GM18507 (cell line): ENCODE results near the gene MRPL34.

Experiments used
- DNase-seq: peaks from one replicate; pipeline ENCODE4 v3.0.0; 2011; ENCODE audit warnings: low read depth; ENCODE audit not compliant: insufficient read length; ENCODE audit errors: extremely low spot score
- FAIRE-seq: peaks from 2 replicates; lab custom pipeline; 2011; peaks lifted over from hg19 to GRCh38; lab: Jason Lieb, UNC

Gene MRPL34

GRCh38 chr19:17306285-17306714 is 628 bp downstream of the MRPL34 start:
- DNase-seq = no peak
- FAIRE-seq = no peak

DNA sequence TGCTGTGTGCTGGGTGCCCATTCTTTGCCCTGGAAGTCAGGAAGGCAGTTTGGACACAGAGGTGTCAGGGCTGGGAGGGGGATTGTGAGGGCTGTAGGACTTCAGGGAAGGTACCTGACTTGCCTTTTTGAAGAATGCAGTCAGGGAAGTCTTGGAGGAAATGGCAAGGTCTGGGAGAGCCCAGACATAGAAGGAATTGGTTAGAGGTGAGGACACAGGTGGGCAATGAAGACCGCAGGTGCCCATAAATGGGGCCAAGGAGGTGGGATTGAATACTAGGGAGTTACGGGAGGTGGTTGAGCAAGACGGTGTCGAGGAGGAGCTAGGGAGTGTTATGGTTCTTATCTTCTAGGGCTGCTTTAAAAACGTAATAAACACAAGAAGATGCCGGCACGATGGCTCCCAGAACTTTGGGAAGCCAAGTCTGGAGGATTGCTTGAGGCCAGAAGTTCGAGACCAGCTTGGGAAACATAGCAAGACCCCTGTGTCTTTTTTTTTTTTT is 2.3 kb downstream of the MRPL34 start:
- FAIRE-seq = no peak
- DNase-seq = no peak

GRCh38 chr19:17309198-17309964 is 3.7 kb downstream of the MRPL34 start, which contains the start of gene DDA1:
Gene DDA1 (plus strand): TSS chr19:17309563. CDS start chr19:17309655, 92 bp downstream.
- FAIRE-seq (peak; percentile 100), DNase-seq (peak; percentile 98)

GRCh38 chr19:17309965-17310461 is 4.3 kb downstream of the MRPL34 start:
- FAIRE-seq = peak; percentile 38
- DNase-seq = no peak

DNA sequence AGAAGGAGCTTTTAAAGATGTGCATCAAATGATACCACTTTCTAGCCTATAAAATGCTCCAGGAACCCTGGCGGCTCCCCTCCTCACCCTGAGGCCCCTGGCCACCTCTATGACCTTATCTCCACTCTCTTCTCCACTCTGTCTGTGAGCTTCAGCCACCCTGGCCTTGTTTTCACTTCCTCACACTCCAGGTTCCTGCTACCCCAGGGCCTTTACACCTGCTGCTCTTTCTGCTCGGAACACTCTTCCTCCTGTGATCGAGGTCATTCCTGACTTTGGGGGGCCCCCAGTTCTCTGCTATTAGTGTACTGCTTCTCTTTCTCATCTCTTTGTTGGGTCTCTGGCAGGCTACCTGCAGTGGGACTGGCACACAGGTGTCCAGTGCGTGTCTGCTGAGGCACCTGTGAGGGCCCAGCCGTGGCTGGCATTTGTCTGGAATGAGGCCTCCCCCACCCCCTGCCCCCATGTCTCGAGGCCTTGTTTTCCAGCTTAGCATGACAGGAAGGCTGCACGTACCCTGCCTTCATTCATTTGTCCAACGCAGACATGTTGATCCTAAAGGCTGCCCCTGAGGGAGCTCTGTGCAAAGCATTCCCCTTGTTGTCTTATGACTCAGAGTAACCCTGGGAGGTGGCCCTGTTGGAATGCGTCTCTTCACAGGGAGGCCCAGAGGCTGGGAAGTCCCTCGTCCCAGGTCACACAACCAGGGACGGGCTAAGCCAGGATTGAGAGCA is 6.0 kb downstream of the MRPL34 start:
- no peak for DNase-seq
- no peak for FAIRE-seq

DNA sequence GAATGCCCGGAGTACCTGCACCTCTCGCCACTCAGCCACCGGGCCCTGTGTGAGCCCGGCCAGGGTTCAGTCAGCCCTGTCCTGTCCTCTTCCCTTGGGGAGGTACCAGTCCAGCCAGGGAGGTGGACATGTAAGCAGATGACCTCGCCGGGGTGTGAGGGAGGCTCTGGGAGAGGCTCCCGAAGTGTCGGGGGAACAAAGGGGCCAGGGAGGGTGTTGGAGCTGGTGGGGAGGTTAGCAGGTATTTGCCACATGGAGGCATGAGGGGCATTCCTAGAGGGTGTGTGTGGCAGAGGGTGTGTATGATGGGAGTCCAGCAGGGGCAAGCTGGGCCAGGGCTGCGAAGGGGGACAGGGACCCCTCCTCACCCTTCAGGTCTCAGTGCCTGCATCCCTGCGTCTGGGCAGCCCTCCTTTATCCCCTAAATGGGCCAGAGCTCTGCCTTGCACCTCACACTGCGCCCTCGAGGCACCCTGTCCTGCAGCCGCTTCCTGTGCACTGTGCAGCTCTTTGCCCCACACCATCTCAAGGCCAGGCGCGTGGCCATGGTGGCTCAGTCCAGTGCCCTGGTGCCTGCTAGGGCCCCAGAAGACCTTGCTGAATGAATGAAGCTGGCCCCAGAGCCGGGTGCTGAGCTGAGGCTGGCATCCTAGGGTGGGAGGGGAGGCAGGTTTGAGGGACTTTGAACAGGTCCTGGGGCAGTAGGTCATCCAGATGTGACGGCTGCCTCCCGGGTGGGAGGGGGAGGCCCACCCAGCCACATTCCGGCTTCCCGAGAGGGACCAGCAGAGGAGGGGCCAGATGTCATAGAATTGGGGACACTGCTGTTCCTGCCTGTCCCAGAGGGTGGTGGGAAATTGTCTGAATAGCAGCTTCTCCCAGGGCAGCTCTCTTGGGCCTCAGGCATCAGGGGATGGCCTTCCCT is 6.8 kb downstream of the MRPL34 start:
- FAIRE-seq (no peak), DNase-seq (no peak)

DNA sequence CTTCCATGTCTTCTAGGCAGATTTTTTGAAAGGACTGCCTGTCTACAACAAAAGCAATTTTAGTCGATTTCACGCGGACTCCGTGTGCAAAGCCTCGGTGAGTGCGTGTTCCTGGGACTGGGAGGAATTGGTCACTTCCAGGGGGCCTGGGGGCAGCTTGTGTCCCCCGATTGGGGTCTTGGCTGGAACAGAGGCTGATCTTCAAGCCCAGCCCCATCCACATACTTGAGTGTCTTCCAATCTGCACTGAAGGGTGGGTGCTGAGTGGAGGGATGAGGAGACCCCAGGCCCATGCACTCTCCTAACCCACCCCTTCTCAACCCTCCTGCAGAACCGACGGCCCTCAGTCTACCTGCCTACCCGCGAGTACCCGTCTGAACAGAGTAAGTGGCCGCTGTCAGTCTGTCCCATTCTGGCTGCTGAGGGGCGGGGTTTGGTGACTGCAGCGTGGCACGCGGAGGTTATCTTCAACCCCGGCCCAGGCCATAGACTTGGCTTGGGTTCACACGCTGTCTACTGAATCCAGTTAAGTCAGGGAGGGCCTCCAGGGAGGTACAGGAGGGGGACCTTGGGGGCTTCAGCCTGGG is 8.4 kb downstream of the MRPL34 start:
- no peak for DNase-seq
- no peak for FAIRE-seq

- FAIRE-seq = no peak
Observed at GRCh38 chr19:17318966-17319365, 13.3 kb downstream of the MRPL34 start.

GRCh38 chr19:17319473-17320238 is 14.0 kb downstream of the MRPL34 start:
- no peak for FAIRE-seq
- no peak for DNase-seq

More at GRCh38 chr19:17318966-17319365, 13.3 kb downstream of the MRPL34 start:
- DNase-seq = no peak

DNA sequence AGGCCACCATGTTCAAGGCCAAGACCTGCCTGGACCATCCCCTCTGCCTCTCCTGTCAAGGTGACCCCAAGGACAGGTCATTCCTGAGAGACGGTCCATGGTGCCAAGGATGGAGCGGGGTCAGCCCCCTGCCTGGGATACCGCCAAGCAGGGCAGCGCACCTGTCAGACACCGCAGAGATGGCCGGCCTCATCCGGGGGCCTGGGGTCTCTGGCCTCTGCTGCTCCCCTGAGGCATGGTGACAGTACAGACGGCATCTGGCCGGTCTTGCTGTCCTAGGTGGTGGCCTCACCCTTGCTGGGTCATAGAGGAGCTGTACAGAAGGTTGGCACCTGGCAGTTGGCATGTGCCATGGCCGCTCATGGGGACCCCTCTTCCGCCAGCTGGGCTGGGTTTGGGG is 14.8 kb downstream of the MRPL34 start:
- DNase-seq (no peak), FAIRE-seq (no peak)

DNA sequence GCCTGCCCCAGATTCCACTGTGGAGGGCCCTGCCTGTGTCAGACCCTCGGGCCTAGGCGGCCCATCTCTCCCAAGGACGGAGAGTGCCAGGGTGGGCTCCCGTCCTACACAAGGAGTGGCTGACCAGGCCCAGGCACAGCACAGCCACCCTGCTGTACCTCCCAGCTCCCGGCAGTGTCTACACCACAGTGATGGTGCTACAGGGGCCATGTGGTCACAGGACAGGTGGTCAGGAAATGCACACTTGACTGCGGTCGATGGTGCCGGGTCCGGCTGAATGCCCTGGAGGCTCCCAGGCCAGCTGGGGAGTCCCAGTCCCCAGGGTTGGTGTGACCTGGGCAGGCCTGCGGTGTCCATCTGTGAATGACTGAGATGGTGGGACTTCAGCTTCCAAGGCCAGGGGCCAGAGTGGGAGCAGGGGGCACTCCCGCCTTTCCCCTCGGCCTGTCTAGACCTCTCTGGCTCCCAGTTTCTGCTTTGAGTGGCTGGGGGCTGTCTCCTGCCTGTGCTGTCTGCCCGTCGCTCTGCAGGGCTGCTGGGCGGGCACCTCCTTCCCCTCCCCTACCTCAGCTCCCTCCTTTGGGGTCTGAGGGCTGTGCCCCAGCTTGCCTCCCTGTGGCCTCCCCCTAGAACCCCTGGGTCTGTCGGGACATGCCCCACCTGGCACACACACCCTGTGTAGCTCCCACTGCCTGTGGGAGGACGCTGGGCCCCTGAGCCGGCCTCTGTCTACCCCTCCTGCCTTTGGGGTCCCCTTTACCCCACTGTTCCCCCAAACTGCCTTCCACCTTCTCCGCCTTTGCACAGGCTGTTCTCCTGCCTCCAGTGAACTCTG is 16.2 kb downstream of the MRPL34 start:
- FAIRE-seq (no peak), DNase-seq (no peak)

DNA sequence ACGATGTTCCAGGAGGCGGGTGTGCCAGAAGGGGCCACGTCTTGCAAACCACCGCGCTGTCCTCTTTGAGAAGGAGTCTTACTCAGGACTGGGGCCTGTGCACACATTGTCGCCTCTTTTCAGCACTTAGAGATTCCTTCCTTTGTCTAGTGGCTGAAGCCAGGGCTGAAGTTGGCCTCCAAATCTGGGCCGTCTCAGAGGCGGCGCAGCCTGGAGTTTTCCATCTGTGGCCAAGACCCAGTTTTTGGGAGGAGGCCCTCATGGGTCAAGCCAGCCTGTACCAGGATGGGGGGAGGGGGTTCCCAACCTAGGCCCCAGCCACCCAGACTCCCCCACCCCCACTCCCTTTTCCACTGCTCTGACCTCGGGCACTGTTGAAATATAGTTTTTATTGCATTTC is 17.2 kb downstream of the MRPL34 start:
- FAIRE-seq (no peak), DNase-seq (no peak)

- no peak for FAIRE-seq
- DNase-seq = no peak
Observed at GRCh38 chr19:17323300-17323963, 17.8 kb downstream of the MRPL34 start.

DNA sequence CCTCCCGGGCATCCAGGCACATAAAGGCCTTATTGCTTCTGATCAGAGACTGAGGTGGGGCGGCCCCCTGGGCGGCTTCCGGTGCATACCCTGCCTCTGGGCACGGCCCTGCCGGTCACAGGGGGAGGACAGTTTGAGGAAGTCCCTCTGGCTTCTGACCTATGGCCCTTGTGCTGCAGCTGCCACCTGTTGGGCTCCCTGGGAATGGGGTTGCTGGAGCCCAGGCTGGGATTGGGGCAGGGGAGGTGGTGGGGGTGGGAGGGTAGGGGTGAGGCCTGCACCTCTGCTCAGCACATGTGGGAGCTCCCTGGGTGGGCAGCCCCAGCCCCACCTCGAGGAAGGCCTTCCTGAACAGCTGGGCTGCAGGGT is 18.3 kb downstream of the MRPL34 start:
- FAIRE-seq = no peak

DNA sequence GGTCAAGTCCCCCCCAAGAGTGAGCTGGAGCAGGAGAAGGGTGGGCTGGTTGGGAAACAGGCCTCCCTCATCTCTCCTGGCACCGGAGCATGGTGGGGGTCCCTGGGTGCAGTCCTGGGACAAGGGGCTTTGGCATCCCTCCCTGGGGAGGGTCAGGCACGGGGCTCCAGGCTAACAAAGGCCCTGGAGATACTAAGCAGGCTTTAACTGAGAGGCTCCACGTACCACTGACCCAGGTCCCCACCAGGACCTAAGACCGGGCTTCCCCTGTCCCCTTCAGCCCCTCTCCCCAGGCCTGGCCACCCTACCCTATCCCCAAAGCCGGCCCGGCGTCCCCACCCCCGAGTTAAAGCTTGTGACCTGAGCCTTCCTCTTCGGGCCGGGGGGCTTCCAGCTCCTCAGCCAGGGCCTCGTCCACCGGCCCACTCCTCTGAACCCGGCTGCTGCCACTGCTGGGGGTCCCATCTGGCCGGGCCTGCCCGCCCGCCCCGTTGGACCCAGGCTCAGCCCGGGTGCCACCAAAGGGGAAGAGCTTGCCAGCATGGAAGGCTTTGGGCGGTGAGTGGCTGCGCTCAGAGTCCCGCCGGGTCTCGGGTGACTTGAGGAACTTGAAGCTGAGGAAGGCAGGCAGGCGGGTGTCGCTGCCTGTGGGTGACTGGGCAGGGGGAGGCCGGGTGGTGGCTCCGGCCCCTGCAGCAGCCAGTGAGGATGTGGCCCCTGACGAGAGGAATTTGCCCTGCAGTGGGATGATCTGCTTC is 18.9 kb downstream of the MRPL34 start:
- no peak for FAIRE-seq

More for the DNA sequence above, 18.3 kb downstream of the MRPL34 start:
- DNase-seq = no peak

DNA sequence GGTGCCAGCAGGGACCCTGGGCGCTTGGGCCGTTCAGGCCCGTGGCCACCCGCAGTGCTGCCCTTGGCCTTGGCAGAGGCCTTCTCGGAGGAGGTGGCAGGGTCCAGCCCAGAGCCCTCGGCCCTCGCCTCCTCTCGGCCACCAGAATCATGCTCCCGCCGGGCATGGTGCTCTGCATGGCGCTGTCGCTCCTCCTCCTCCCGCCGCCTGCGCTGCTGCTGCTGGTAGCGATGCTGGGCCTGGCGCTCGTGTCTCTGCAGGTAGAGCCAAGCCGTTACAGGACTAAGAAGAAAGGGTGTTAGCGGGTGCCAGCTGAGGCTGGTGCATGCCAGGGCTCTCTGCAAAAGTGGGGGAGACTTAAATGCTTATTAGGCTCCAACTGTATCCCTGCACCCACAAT is 19.5 kb downstream of the MRPL34 start:
- DNase-seq (no peak), FAIRE-seq (no peak)

More for the DNA sequence above, 18.9 kb downstream of the MRPL34 start:
- no peak for DNase-seq
